ENCODE data around the gene KCNG2.

GRCh38 chr18:79805926-79806487, 8.3 kb downstream of the KCNG2 start:
- TF ChIP-seq ZBTB8A (tag by site-specific recombination; IDR thresholded peaks at IDR 0.05) (no peak), CTCF (tag by site-specific recombination; IDR thresholded peaks at IDR 0.05) (no peak), ZNF266 (tag by site-specific recombination; IDR thresholded peaks at IDR 0.05; ENCODE audit: low read depth) (no peak), REST (tag by site-specific recombination; IDR thresholded peaks at IDR 0.05) (no peak), TCF7L2 (IDR thresholded peaks at IDR 0.05; ENCODE audit: borderline replicate concordance, low read depth, low read length) (no peak), REPIN1 (tag by site-specific recombination; IDR thresholded peaks at IDR 0.05; ENCODE audit: low read depth) (no peak), ZNF449 (tag by site-specific recombination; IDR thresholded peaks at IDR 0.05) (no peak), ZNF23 (tag by site-specific recombination; IDR thresholded peaks at IDR 0.05; ENCODE audit: borderline replicate concordance) (no peak), ZNF324 (tag by site-specific recombination; IDR thresholded peaks at IDR 0.05) (no peak), HOXA7 (CRISPR knock-in tag; IDR thresholded peaks at IDR 0.05; ENCODE audit: borderline replicate concordance) (no peak), ZNF785 (tag by site-specific recombination; IDR thresholded peaks at IDR 0.05) (no peak), ZNF248 (tag by site-specific recombination; IDR thresholded peaks at IDR 0.05) (no peak), ZNF513 (tag by site-specific recombination; IDR thresholded peaks at IDR 0.05) (no peak), TRIM28 (IDR thresholded peaks at IDR 0.05; ENCODE audit: borderline replicate concordance, low read length) (no peak)
